Posterior cingulate gyrus (tissue), 11 donors: ENCODE data around the gene ADAT3.

ENCODE experiments used
- DNase-seq, 10 donors: peaks; one replicate each; pipeline versions ENCODE4 v3.0.0 to v3.0.0-alpha.2; 2020 to 2021; ENCODE audit warnings: mixed read lengths in 3 of 10
- intact Hi-C: fragments of 100-400 bp; cut with DNase I; formaldehyde crosslinking; loops from one replicate; pipeline ENCODE4 v1.15.1; 2023

The ADAT3 gene

GRCh38 chr19:1905110-1905862 lies at the start of gene ADAT3, which contains the start of gene SCAMP4:
TSS of gene ADAT3 (plus strand) at chr19:1905399. CDS start at chr19:1912048, 6,649 bp downstream.
TSS of gene SCAMP4 (plus strand) at chr19:1905399. CDS start at chr19:1915020, 9,621 bp downstream.
- intact Hi-C loops, result loop anchor here (2.0 kb wide), 1 partner anchor 20 kb away; the partner anchor contains the start of gene ABHD17A
- DNase-seq, result peak; percentile 98 to 100 (median 99)

- intact Hi-C loops, result no loop called here
- no peak for DNase-seq
Measured at GRCh38 chr19:1855828-1856255, 49.4 kb upstream of the ADAT3 start.

GRCh38 chr19:1856345-1856697 lies 48.9 kb upstream of the ADAT3 start:
- intact Hi-C loops, result no loop called here

GRCh38 chr19:1856698-1857603 lies 48.2 kb upstream of the ADAT3 start:
- intact Hi-C loops, result no loop called here
- DNase-seq, result peak in 3 of 10 donors; percentile 27 to 91 (median 85)

More at GRCh38 chr19:1856345-1856697, 48.9 kb upstream of the ADAT3 start:
- no peak for DNase-seq

- intact Hi-C loops, result no loop called here
- DNase-seq, result no peak
Measured at GRCh38 chr19:1857648-1858326, 47.4 kb upstream of the ADAT3 start.

GRCh38 chr19:1858412-1859081 lies 46.7 kb upstream of the ADAT3 start:
- no peak for DNase-seq
- intact Hi-C loops, result no loop called here

GRCh38 chr19:1859331-1859781 lies 45.8 kb upstream of the ADAT3 start:
- intact Hi-C loops, result no loop called here
- no peak for DNase-seq

GRCh38 chr19:1860042-1860775 lies 45.0 kb upstream of the ADAT3 start:
- intact Hi-C loops, result no loop called here
- DNase-seq, result peak in 8 of 10 donors; percentile 53 to 96 (median 74)

GRCh38 chr19:1860821-1861598 lies 44.2 kb upstream of the ADAT3 start:
- no peak for DNase-seq
- intact Hi-C loops, result no loop called here

- intact Hi-C loops, result no loop called here
- no peak for DNase-seq
Measured at GRCh38 chr19:1861599-1862031, 43.6 kb upstream of the ADAT3 start.

GRCh38 chr19:1862068-1862423 lies 43.2 kb upstream of the ADAT3 start:
- no peak for DNase-seq

GRCh38 chr19:1862424-1863327 lies 42.5 kb upstream of the ADAT3 start:
- intact Hi-C loops, result no loop called here
- DNase-seq, result no peak

More at GRCh38 chr19:1862068-1862423, 43.2 kb upstream of the ADAT3 start:
- intact Hi-C loops, result no loop called here

GRCh38 chr19:1863328-1863637 lies 41.9 kb upstream of the ADAT3 start, which contains the start of gene KLF16:
TSS of gene KLF16 (minus strand) at chr19:1863579. CDS start at chr19:1863497, 82 bp downstream.
- intact Hi-C loops, result no loop called here
- no peak for DNase-seq

GRCh38 chr19:1863638-1864479 lies 41.3 kb upstream of the ADAT3 start:
- DNase-seq, result peak; percentile 59 to 97 (median 78)
- intact Hi-C loops, result no loop called here

GRCh38 chr19:1864480-1865171 lies 40.6 kb upstream of the ADAT3 start:
- peak in 6 of 10 donors; percentile 54 to 95 (median 65) for DNase-seq
- intact Hi-C loops, result no loop called here
